Heart right ventricle (tissue), 16 donors: ENCODE results near the gene IL12B. TPM values are rescaled to one million over a fixed set of nuclear protein-coding genes. Genes with fewer than 3 reads are reported as not detected.

Experiments
- ATAC-seq, 8 donors: fragments of 200-7000 bp; cut with Tn5 transposase; one replicate each; pipeline ENCODE4 v1.9.1; 2020; ENCODE audit warnings: mild to moderate bottlenecking in 8 of 8, moderate library complexity in 8 of 8, moderate number of reproducible peaks in 1 of 8
- DNase-seq, 2 donors: peaks; one replicate each; pipeline ENCODE4 v3.0.0-alpha.2; 2020
- H3K27ac ChIP-seq, 10 donors: fragments of 200-600 bp; sonication (generic) in 2 of 10; one replicate each; pipeline versions ENCODE4 v1.5.0 to v1.8.0; 2020 to 2022; ENCODE audit warnings: mild to moderate bottlenecking in 3 of 10
- H3K27me3 ChIP-seq, 7 donors: fragments of 200-600 bp; one replicate each; pipeline ENCODE4 v1.8.0; 2021 to 2022; ENCODE audit warnings: mild to moderate bottlenecking in 2 of 7
- H3K36me3 ChIP-seq, 9 donors: fragments of 200-600 bp; sonication (generic) in 1 of 9; one replicate each; pipeline versions ENCODE4 v1.5.0 to v1.8.0; 2020 to 2022; ENCODE audit warnings: mild to moderate bottlenecking in 2 of 9
- H3K4me1 ChIP-seq, 9 donors: fragments of 200-600 bp; sonication (generic) in 1 of 9; one replicate each; pipeline versions ENCODE4 v1.5.0 to v1.8.0; 2020 to 2022; ENCODE audit warnings: mild to moderate bottlenecking in 4 of 9
- H3K4me3 ChIP-seq, 10 donors: fragments of 200-600 bp; sonication (generic) in 2 of 10; one replicate each; pipeline versions ENCODE4 v1.5.0 to v1.8.0; 2020 to 2022; ENCODE audit warnings: mild to moderate bottlenecking in 7 of 10, moderate library complexity in 2 of 10
- H3K9me3 ChIP-seq, 11 donors: fragments of 200-600 bp in 10 of 11; sonication (generic) in 2 of 11; one replicate each; pipeline versions ENCODE4 v1.5.0 to v1.8.0; 2013 to 2022; ENCODE audit warnings: mild to moderate bottlenecking in 2 of 11, control low read depth in 1 of 11, moderate library complexity in 1 of 11
- CTCF ChIP-seq, 9 donors: fragments of 200-600 bp; sonication (generic) in 2 of 9; IDR thresholded peaks; one replicate each; pipeline versions ENCODE4 v1.5.0 to v1.8.0; 2021 to 2022; ENCODE audit warnings: antibody characterized with exemption in 9 of 9, mild to moderate bottlenecking in 5 of 9, moderate library complexity in 1 of 9
- WGBS, 2 donors: extraction: QIAGEN DNeasy Blood & Tissue Kit; methylation state at CpG; one replicate each; pipeline ENCODE4 v1.1.7; 2013; ENCODE audit warnings: inconsistent platforms in 1 of 2; 5-methylcytosine and 5-hydroxymethylcytosine counted together
- intact Hi-C, 10 donors: fragments of 100-400 bp; cut with DNase I; formaldehyde crosslinking; loops; one replicate each; pipeline versions ENCODE4 v1.11.1 to v1.14.2; 2022
- polyA plus RNA-seq, 2 donors: library from polyadenylated mRNA; stranded (reverse); fragments of 200-250 nt; gene quantifications; one replicate each; pipeline ENCODE4 v1.2.3, GENCODE V29; 2013
- total RNA-seq, 10 donors: library from RNA; stranded (reverse); fragmentation: NEBNext Ultra II Directional in 3 of 10; extraction: Animal tissue kit (Norgen Biotek cat#: 25700) in 3 of 10; gene quantifications; one replicate each; pipeline versions ENCODE4 v1.2.1 to v1.2.4, GENCODE V29; 2021 to 2023
- donor health status: Arrhythmogenic right ventricular cardiomyopathy.
- donor health status: ischemic (EF 13 %, LVEDD 7.1; RV severe dilation, severe dysfunction).
- donor health status: healthy with polysubstance abuse.
- donor health status: DM: no; HTN: yes; CAD: no.
- donor health status: DM: no; HTN: no; CAD: no.
- donor health status: ischemic (EF 25% LVEDD 6.9; RV normal size, moderate dysfunction).
- donor health status: ischemic (EF 25% LVEDD 5.7; RV mildly dilated, moderate dysfunction).
- donor health status: healthy.
- donor health status: DM: yes; HTN: yes; CAD: no.
- donor health status: Ischemic cardiomyopathy.
- donor health status: ischemic (EF 35%, LVEDD 5.7; RV mildly dilated, moderate dysfunction).
- donor health status: nonischemic (EF 11% LVEDD 7.7; RV severe dilation, severe dysfunction).
- donor health status: DM: yes; HTN: yes; CAD: no.
- donor health status: PGD.
- donor health status: ischemic (EF 29% LVEDD 5.4; RV normal size, mild dysfunction).
- donor health status: nonischemic (EF 23%, LVEDD 6.1; RV moderate dilation, normal function).

The IL12B gene
- total and polyA plus RNA-seq, 12 donors = not detected

DNA sequence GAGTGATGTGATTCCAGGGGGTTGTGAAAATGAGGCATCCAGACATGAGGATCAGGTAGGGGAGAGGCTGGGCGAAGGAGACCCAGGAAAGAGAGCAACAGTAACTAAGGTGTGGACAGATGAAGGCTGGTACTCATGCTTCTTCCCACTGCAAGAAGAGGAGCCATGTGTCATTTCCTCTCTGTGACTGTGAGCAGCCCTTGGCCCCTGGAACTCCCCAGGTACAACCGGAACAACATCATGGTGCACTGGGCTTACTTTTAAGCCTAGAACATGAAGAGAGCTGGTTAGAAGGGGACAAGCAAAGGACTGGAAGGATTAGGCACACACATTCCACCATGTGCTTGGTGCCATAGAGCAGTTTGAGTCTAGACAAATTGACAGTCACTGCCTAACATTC is 10.9 kb upstream of the IL12B start:
- Histone ChIP-seq H3K27me3 (no peaks in the 10 kb centered on the region), H3K4me3 (no peak overlapping the region), H3K4me1 (peaks cover 0 to 42% (median 6%) of the 10 kb centered on the region in 9 donors), H3K36me3 (no peaks in the 10 kb centered on the region), H3K27ac (peak overlapping the region in 1 of 10 donors; percentile 4), H3K9me3 (peaks cover 0 to 15% (median 4%) of the 10 kb centered on the region in 11 donors)
- peak in 1 of 8 donors; percentile 28 for ATAC-seq
- no peak for TF ChIP-seq CTCF (IDR thresholded peaks at IDR 0.05)
- DNase-seq = no peak
- intact Hi-C loops = no loop called here
- WGBS, 2 donors = 93 to 96% methylated on average over 2 of the region's 2 CpGs

DNA sequence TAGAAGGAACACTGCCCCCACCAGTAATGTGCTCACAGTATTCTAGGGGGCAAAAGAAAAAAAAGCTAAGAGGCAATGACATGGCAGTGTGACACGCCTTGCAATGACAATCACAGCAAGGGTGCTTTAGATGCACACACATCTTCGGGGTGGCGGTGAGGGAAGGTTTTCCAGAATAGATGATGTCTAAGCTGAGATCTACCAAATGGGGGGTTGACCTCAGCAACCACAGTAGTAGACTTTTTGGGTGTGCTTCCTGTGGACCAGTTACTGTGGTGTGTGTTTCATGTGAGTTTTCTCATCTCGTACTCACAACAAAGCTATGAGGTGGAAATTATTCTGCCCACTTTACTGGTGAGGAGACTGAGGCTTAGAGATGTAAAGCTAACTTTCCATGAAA is 10.2 kb upstream of the IL12B start:
- intact Hi-C loops = no loop called here
- peaks cover 0 to 38% (median 6%) of the 10 kb centered on the region in 9 donors for H3K4me1 ChIP-seq
- DNase-seq (no peak), ATAC-seq (no peak)
- H3K27me3 ChIP-seq = no peaks in the 10 kb centered on the region
- H3K4me3 ChIP-seq = no peak overlapping the region
- H3K27ac ChIP-seq = no peak overlapping the region
- no peak for TF ChIP-seq CTCF (IDR thresholded peaks at IDR 0.05)
- H3K36me3 ChIP-seq = no peaks in the 10 kb centered on the region
- H3K9me3 ChIP-seq = peaks cover 0 to 15% (median 4%) of the 10 kb centered on the region in 11 donors
- 93 to 96% methylated on average over 4 of the region's 4 CpGs for WGBS, 2 donors

DNA sequence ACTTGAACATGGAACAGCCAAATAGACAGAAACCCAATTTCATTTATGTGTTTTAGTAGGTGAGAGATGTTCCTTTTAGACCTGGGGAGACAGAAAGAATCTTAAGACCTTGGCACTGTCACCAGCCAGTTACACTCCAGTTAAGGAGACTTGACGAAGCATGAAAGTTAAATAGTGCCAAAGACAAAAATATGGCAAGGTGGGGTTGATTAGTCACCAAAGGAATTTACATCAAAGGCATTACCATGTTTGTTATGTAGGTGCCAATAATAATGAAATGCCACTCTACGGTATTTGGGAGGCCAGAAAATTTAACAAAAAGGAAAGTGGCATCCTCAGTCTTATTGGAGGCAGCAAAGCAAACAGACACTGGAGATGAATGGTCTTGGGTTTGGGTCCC is 9.2 kb upstream of the IL12B start:
- Histone ChIP-seq H3K27me3 (no peaks in the 10 kb centered on the region), H3K9me3 (peaks cover 0 to 10% (median 4%) of the 10 kb centered on the region in 11 donors), H3K4me3 (no peak overlapping the region), H3K36me3 (no peaks in the 10 kb centered on the region), H3K27ac (no peak overlapping the region), H3K4me1 (peaks cover 0 to 38% (median 6%) of the 10 kb centered on the region in 9 donors)
- DNase-seq (no peak), ATAC-seq (no peak)
- WGBS, 2 donors = 91 to 95% methylated on average over 2 of the region's 2 CpGs
- intact Hi-C loops = loop anchor here in 3 of 10 donors (10.0 kb wide), 1 partner anchor 645 kb away; no protein-coding TSS in a partner anchor
- TF ChIP-seq CTCF (IDR thresholded peaks at IDR 0.05) = no peak

- peaks cover 0 to 38% (median 6%) of the 10 kb centered on the region in 9 donors for H3K4me1 ChIP-seq
- no peak overlapping the region for H3K4me3 ChIP-seq
- no peak for TF ChIP-seq CTCF (IDR thresholded peaks at IDR 0.05)
- intact Hi-C loops = loop anchor here in 3 of 10 donors (10.0 kb wide), 1 partner anchor 647 kb away; no protein-coding TSS in a partner anchor
- no peaks in the 10 kb centered on the region for H3K27me3 ChIP-seq
- ATAC-seq (no peak), DNase-seq (no peak)
- no peaks in the 10 kb centered on the region for H3K9me3 ChIP-seq
- H3K36me3 ChIP-seq = no peaks in the 10 kb centered on the region
- peak overlapping the region in 1 of 10 donors; percentile 27 for H3K27ac ChIP-seq
These were observed 7.8 kb upstream of the IL12B start for GRCh38 chr5:159338118-159338517.
